HepG2 (cell line): ENCODE results near the gene XAB2. TPM values are rescaled to one million over a fixed set of nuclear protein-coding genes. Genes with fewer than 3 reads are reported as not detected.
A peak's percentile ranks its signal among the peaks of the same experiment; 100 is the strongest.

ENCODE experiments used
- GATA4 ChIP-seq: sonication (generic); IDR thresholded peaks from 2 replicates; pipeline ENCODE4 v1.6.1; 2016; ENCODE audit warnings: antibody characterized with exemption, low read depth, borderline replicate concordance
- HDAC1 ChIP-seq: sonication (generic); formaldehyde crosslinking; IDR thresholded peaks from 2 replicates; pipeline ENCODE4 v1.5.1; 2020; ENCODE audit warnings: mild to moderate bottlenecking, missing genetic modification reagents
- HNRNPUL1 ChIP-seq: fragments of 200-400 bp; formaldehyde crosslinking; IDR thresholded peaks from 2 replicates; pipeline ENCODE4 v1.6.1; 2017; ENCODE audit warnings: low read depth, mild to moderate bottlenecking, low read length, moderate library complexity
- JUNB ChIP-seq: sonication (generic); formaldehyde crosslinking; IDR thresholded peaks from 2 replicates; pipeline ENCODE4 v1.8.0; 2022; ENCODE audit warnings: missing genetic modification reagents, mild to moderate bottlenecking, borderline replicate concordance
- KLF13 ChIP-seq: sonication (generic); formaldehyde crosslinking; IDR thresholded peaks from 2 replicates; pipeline ENCODE4 v1.4.0; 2020; ENCODE audit warnings: mild to moderate bottlenecking, missing genetic modification reagents
- KLF15 ChIP-seq: sonication (generic); formaldehyde crosslinking; IDR thresholded peaks from 2 replicates; pipeline ENCODE4 v1.8.1; 2023; ENCODE audit warnings: borderline replicate concordance, mild to moderate bottlenecking, inconsistent platforms, missing genetic modification reagents, mixed read lengths
- NCOA2 ChIP-seq: sonication (generic); formaldehyde crosslinking; IDR thresholded peaks from 2 replicates; pipeline ENCODE4 v1.8.0; 2022; ENCODE audit warnings: inconsistent platforms
- PLRG1 ChIP-seq: fragments of 450-650 bp; conservative IDR thresholded peaks from 2 replicates; pipeline ENCODE4 v1.6.1; 2016
- PPARG ChIP-seq: conservative IDR thresholded peaks from 2 replicates; pipeline ENCODE4 v1.6.1; 2016; ENCODE audit warnings: missing biosample characterization, missing genetic modification reagents
- RBAK ChIP-seq: sonication (generic); formaldehyde crosslinking; IDR thresholded peaks from 2 replicates; pipeline ENCODE4 v1.5.1; 2020; ENCODE audit warnings: mild to moderate bottlenecking, missing genetic modification reagents
- TBL1XR1 ChIP-seq: fragments of 150-350 bp; IDR thresholded peaks from 2 replicates; pipeline ENCODE4 v1.6.1; 2014; ENCODE audit warnings: borderline replicate concordance, low read length; ENCODE audit not compliant: partially characterized antibody
- TP53 ChIP-seq: sonication (generic); formaldehyde crosslinking; conservative IDR thresholded peaks from 2 replicates; pipeline ENCODE4 v1.4.0; 2020; ENCODE audit warnings: missing genetic modification reagents
- ZNF383 ChIP-seq: sonication (generic); formaldehyde crosslinking; IDR thresholded peaks from 2 replicates; pipeline ENCODE4 v1.4.0; 2020; ENCODE audit warnings: missing genetic modification reagents, mild to moderate bottlenecking, borderline replicate concordance
- ZNF451 ChIP-seq: sonication (generic); formaldehyde crosslinking; IDR thresholded peaks from 2 replicates; pipeline ENCODE4 v1.5.0; 2020; ENCODE audit warnings: mild to moderate bottlenecking, missing genetic modification reagents
- ZNF605 ChIP-seq: sonication (generic); formaldehyde crosslinking; IDR thresholded peaks from 2 replicates; pipeline ENCODE4 v1.8.0; 2022; ENCODE audit warnings: mild to moderate bottlenecking, missing genetic modification reagents
- ZSCAN29 ChIP-seq: sonication (generic); formaldehyde crosslinking; conservative IDR thresholded peaks from 2 replicates; pipeline ENCODE4 v1.4.0; 2020; ENCODE audit warnings: mild to moderate bottlenecking, missing genetic modification reagents
- polyA plus RNA-seq, 8 experiments: library from polyadenylated mRNA; depleted of rRNA in 3 of 8; stranded (reverse) in 7 of 8; unstranded in 1 of 8; fragments of >200 nt; fragmentation: Illumina TruSeq in 4 of 8; extraction: Trizol in 4 of 8; gene quantifications; 2 replicates each; pipeline versions ENCODE4 v1.2.1 to v1.2.3, GENCODE V29; 2011 to 2016; ENCODE audit warnings: low read depth in 4 of 8, missing spikeins in 1 of 8, mixed read lengths in 1 of 8; ENCODE audit not compliant: insufficient read depth in 1 of 8
- total RNA-seq, 5 experiments: library from RNA; depleted of rRNA; stranded (reverse); fragments of >200 nt; fragmentation: Illumina TruSeq; extraction: Trizol; gene quantifications; 2 replicates each; pipeline ENCODE4 v1.2.3, GENCODE V29; 2016; ENCODE audit warnings: low read depth in 1 of 5
- TF ChIP-seq, protein P1 (sequence below): sonication (generic); formaldehyde crosslinking; IDR thresholded peaks from 2 replicates; pipeline ENCODE4 v1.5.0; 2020; ENCODE audit warnings: mild to moderate bottlenecking, missing genetic modification reagents
- TF ChIP-seq, protein P2 (sequence below): sonication (generic); formaldehyde crosslinking; IDR thresholded peaks from 2 replicates; pipeline ENCODE4 v1.4.0; 2020; ENCODE audit warnings: mild to moderate bottlenecking, missing genetic modification reagents
- TF ChIP-seq, protein P3 (sequence below): sonication (generic); formaldehyde crosslinking; conservative IDR thresholded peaks from 2 replicates; pipeline ENCODE4 v1.4.0; 2020; ENCODE audit warnings: missing genetic modification reagents
- TF ChIP-seq, protein P4 (sequence below): sonication (generic); formaldehyde crosslinking; IDR thresholded peaks from 2 replicates; pipeline ENCODE4 v1.4.0; 2020; ENCODE audit warnings: missing genetic modification reagents
- TF ChIP-seq, protein P5 (sequence below): sonication (generic); formaldehyde crosslinking; IDR thresholded peaks from 2 replicates; pipeline ENCODE4 v1.9.0; 2021; ENCODE audit warnings: missing genetic modification reagents, borderline replicate concordance

Gene XAB2
- total and polyA plus RNA-seq, 2 of the 13 experiments (the other 11 are each of a cell fraction or from before 2014, with no cell fraction given): 6.2 to 23.9 TPM

DNA sequence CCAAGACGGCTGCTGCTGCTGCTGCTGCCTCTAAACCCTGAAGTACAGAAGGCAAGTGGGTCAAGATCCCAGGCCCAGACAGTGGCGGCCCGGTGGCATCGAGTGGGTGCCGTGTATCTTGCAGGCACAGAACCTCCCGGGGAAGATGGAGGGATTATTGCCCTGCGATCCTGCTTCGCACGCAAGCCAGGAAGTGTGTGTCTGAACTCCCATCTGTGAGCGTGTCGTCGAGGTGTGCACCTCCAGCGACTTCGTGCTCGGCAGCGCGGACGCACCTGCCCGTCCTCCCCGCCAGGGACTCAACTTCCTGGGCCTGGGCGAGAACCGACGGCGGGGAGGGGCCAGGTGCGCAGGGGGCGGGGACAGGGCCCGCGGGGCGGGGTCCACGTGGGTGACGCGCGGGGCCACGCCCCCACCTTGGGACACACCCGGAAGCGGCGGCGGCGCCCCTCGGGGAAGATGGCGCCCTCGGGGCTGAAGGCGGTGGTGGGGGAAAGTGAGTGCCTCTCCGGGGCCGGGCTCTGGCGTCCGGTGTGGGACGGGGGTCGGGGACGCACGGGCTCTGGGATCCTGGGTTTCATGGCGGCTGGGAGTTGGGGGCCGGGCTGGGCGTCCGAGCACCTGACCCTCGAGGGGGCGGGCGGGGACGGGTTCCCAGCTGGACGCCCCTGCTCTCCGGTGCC, 7.5 kb upstream of the XAB2 start, which contains the start of gene STXBP2 (continued):
- TF ChIP-seq KLF13 (no peak), PPARG (no peak), GATA4 (peak; percentile 66), HDAC1 (CRISPR knock-in tag) (peak; percentile 79), KLF15 (CRISPR knock-in tag) (peak; percentile 44; the same call in 1 of the 2 replicates), PLRG1 (no peak), ZNF451 (CRISPR knock-in tag) (peak; percentile 86; the same call in 1 of the 2 replicates), ZNF605 (peak; percentile 78), TP53 (no peak), JUNB (CRISPR knock-in tag) (no peak), NCOA2 (CRISPR knock-in tag) (no peak), ZSCAN29 (no peak), HNRNPUL1 (no peak), RBAK (no peak), ZNF383 (CRISPR knock-in tag) (no peak), TBL1XR1 (no peak)
- TF ChIP-seq, protein P1, sequence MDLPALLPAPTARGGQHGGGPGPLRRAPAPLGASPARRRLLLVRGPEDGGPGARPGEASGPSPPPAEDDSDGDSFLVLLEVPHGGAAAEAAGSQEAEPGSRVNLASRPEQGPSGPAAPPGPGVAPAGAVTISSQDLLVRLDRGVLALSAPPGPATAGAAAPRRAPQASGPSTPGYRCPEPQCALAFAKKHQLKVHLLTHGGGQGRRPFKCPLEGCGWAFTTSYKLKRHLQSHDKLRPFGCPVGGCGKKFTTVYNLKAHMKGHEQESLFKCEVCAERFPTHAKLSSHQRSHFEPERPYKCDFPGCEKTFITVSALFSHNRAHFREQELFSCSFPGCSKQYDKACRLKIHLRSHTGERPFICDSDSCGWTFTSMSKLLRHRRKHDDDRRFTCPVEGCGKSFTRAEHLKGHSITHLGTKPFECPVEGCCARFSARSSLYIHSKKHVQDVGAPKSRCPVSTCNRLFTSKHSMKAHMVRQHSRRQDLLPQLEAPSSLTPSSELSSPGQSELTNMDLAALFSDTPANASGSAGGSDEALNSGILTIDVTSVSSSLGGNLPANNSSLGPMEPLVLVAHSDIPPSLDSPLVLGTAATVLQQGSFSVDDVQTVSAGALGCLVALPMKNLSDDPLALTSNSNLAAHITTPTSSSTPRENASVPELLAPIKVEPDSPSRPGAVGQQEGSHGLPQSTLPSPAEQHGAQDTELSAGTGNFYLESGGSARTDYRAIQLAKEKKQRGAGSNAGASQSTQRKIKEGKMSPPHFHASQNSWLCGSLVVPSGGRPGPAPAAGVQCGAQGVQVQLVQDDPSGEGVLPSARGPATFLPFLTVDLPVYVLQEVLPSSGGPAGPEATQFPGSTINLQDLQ (CRISPR knock-in tag): 0 out of 2 replicates have a peak, but pooled peaks have one; percentile 37
- TF ChIP-seq, protein P2, sequence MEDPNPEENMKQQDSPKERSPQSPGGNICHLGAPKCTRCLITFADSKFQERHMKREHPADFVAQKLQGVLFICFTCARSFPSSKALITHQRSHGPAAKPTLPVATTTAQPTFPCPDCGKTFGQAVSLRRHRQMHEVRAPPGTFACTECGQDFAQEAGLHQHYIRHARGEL (CRISPR knock-in tag): no peak
- TF ChIP-seq, protein P3, sequence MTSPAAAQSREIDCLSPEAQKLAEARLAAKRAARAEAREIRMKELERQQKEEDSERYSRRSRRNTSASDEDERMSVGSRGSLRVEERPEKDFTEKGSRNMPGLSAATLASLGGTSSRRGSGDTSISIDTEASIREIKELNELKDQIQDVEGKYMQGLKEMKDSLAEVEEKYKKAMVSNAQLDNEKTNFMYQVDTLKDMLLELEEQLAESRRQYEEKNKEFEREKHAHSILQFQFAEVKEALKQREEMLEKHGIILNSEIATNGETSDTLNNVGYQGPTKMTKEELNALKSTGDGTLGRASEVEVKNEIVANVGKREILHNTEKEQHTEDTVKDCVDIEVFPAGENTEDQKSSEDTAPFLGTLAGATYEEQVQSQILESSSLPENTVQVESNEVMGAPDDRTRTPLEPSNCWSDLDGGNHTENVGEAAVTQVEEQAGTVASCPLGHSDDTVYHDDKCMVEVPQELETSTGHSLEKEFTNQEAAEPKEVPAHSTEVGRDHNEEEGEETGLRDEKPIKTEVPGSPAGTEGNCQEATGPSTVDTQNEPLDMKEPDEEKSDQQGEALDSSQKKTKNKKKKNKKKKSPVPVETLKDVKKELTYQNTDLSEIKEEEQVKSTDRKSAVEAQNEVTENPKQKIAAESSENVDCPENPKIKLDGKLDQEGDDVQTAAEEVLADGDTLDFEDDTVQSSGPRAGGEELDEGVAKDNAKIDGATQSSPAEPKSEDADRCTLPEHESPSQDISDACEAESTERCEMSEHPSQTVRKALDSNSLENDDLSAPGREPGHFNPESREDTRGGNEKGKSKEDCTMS (CRISPR knock-in tag): no peak
- TF ChIP-seq, protein P4, sequence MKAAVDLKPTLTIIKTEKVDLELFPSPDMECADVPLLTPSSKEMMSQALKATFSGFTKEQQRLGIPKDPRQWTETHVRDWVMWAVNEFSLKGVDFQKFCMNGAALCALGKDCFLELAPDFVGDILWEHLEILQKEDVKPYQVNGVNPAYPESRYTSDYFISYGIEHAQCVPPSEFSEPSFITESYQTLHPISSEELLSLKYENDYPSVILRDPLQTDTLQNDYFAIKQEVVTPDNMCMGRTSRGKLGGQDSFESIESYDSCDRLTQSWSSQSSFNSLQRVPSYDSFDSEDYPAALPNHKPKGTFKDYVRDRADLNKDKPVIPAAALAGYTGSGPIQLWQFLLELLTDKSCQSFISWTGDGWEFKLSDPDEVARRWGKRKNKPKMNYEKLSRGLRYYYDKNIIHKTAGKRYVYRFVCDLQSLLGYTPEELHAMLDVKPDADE (CRISPR knock-in tag): 0 out of 2 replicates have a peak, but pooled peaks have one; percentile 54
- TF ChIP-seq, protein P5, sequence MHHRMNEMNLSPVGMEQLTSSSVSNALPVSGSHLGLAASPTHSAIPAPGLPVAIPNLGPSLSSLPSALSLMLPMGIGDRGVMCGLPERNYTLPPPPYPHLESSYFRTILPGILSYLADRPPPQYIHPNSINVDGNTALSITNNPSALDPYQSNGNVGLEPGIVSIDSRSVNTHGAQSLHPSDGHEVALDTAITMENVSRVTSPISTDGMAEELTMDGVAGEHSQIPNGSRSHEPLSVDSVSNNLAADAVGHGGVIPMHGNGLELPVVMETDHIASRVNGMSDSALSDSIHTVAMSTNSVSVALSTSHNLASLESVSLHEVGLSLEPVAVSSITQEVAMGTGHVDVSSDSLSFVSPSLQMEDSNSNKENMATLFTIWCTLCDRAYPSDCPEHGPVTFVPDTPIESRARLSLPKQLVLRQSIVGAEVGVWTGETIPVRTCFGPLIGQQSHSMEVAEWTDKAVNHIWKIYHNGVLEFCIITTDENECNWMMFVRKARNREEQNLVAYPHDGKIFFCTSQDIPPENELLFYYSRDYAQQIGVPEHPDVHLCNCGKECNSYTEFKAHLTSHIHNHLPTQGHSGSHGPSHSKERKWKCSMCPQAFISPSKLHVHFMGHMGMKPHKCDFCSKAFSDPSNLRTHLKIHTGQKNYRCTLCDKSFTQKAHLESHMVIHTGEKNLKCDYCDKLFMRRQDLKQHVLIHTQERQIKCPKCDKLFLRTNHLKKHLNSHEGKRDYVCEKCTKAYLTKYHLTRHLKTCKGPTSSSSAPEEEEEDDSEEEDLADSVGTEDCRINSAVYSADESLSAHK: no peak
